ENCODE results near the gene CTNNAL1.

- TF ChIP-seq, protein P1, sequence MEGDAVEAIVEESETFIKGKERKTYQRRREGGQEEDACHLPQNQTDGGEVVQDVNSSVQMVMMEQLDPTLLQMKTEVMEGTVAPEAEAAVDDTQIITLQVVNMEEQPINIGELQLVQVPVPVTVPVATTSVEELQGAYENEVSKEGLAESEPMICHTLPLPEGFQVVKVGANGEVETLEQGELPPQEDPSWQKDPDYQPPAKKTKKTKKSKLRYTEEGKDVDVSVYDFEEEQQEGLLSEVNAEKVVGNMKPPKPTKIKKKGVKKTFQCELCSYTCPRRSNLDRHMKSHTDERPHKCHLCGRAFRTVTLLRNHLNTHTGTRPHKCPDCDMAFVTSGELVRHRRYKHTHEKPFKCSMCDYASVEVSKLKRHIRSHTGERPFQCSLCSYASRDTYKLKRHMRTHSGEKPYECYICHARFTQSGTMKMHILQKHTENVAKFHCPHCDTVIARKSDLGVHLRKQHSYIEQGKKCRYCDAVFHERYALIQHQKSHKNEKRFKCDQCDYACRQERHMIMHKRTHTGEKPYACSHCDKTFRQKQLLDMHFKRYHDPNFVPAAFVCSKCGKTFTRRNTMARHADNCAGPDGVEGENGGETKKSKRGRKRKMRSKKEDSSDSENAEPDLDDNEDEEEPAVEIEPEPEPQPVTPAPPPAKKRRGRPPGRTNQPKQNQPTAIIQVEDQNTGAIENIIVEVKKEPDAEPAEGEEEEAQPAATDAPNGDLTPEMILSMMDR (conservative IDR thresholded peaks at IDR 0.05): no peak
- TF ChIP-seq ZFX (IDR thresholded peaks at IDR 0.05): no peak
Measured at GRCh38 chr9:108956022-108956630, 57.2 kb downstream of the CTNNAL1 start.

All from C4-2B (cell line).